ENCODE results near the gene SETBP1.

Gene SETBP1

GRCh38 chr18:45034179-45034578, 353.5 kb downstream of the SETBP1 start:
- H3K9me3 ChIP-seq (ENCODE audit: insufficient read depth, low read length) = no peaks in the 10 kb centered on the region
- no peak overlapping the region for H3K4me3 ChIP-seq (ENCODE audit: insufficient read length, low read depth)
- H3K4me1 ChIP-seq (ENCODE audit: insufficient read depth, insufficient read length) = no peaks in the 10 kb centered on the region
- TF ChIP-seq SUZ12 (IDR thresholded peaks at IDR 0.05; ENCODE audit: extremely low read depth, insufficient read depth, insufficient read length) = no peak
- no peak for TF ChIP-seq YY1 (IDR thresholded peaks at IDR 0.05; ENCODE audit: insufficient read depth, insufficient read length)
- TF ChIP-seq ZNF274 (IDR thresholded peaks at IDR 0.05; ENCODE audit: low read depth, low read length) = no peak
- no peak overlapping the region for H3K9ac ChIP-seq (ENCODE audit: insufficient read length, low read depth)
- DNase-seq (ENCODE audit: low read depth, low spot score) = no peak
- no peaks in the 10 kb centered on the region for H3K27me3 ChIP-seq (ENCODE audit: insufficient read depth, insufficient read length)
- peaks cover 2% of the 10 kb centered on the region for H3K36me3 ChIP-seq (ENCODE audit: insufficient read depth, insufficient read length, low read length)

GRCh38 chr18:45037618-45038017, 356.9 kb downstream of the SETBP1 start:
- Histone ChIP-seq H3K9me3 (ENCODE audit: insufficient read depth, low read length) (no peaks in the 10 kb centered on the region), H3K9ac (ENCODE audit: insufficient read length, low read depth) (no peak overlapping the region), H3K4me3 (ENCODE audit: insufficient read length, low read depth) (no peak overlapping the region), H3K4me1 (ENCODE audit: insufficient read depth, insufficient read length) (no peaks in the 10 kb centered on the region), H3K27me3 (ENCODE audit: insufficient read depth, insufficient read length) (no peaks in the 10 kb centered on the region), H3K36me3 (ENCODE audit: insufficient read depth, insufficient read length, low read length) (peaks cover 2% of the 10 kb centered on the region)
- no peak for DNase-seq (ENCODE audit: low read depth, low spot score)
- TF ChIP-seq YY1 (IDR thresholded peaks at IDR 0.05; ENCODE audit: insufficient read depth, insufficient read length) (no peak), SUZ12 (IDR thresholded peaks at IDR 0.05; ENCODE audit: extremely low read depth, insufficient read depth, insufficient read length) (no peak), ZNF274 (IDR thresholded peaks at IDR 0.05; ENCODE audit: low read depth, low read length) (no peak)

GRCh38 chr18:45039376-45039775, 358.7 kb downstream of the SETBP1 start:
- H3K4me3 ChIP-seq (ENCODE audit: insufficient read length, low read depth) = no peak overlapping the region
- no peak overlapping the region for H3K9ac ChIP-seq (ENCODE audit: insufficient read length, low read depth)
- H3K4me1 ChIP-seq (ENCODE audit: insufficient read depth, insufficient read length) = no peaks in the 10 kb centered on the region
- no peak for DNase-seq (ENCODE audit: low read depth, low spot score)
- peaks cover 2% of the 10 kb centered on the region for H3K36me3 ChIP-seq (ENCODE audit: insufficient read depth, insufficient read length, low read length)
- H3K27me3 ChIP-seq (ENCODE audit: insufficient read depth, insufficient read length) = no peaks in the 10 kb centered on the region
- TF ChIP-seq SUZ12 (IDR thresholded peaks at IDR 0.05; ENCODE audit: extremely low read depth, insufficient read depth, insufficient read length) = no peak
- no peaks in the 10 kb centered on the region for H3K9me3 ChIP-seq (ENCODE audit: insufficient read depth, low read length)

- Histone ChIP-seq H3K36me3 (ENCODE audit: insufficient read depth, insufficient read length, low read length) (peaks cover 2% of the 10 kb centered on the region), H3K4me1 (ENCODE audit: insufficient read depth, insufficient read length) (no peaks in the 10 kb centered on the region), H3K27me3 (ENCODE audit: insufficient read depth, insufficient read length) (no peaks in the 10 kb centered on the region)
Measured at GRCh38 chr18:45040879-45041278, 360.2 kb downstream of the SETBP1 start.

GRCh38 chr18:45044787-45045186, 364.1 kb downstream of the SETBP1 start:
- H3K4me1 ChIP-seq (ENCODE audit: insufficient read depth, insufficient read length) = no peaks in the 10 kb centered on the region
- no peak for DNase-seq (ENCODE audit: low read depth, low spot score)
- no peaks in the 10 kb centered on the region for H3K27me3 ChIP-seq (ENCODE audit: insufficient read depth, insufficient read length)
- no peak overlapping the region for H3K4me3 ChIP-seq (ENCODE audit: insufficient read length, low read depth)
- TF ChIP-seq YY1 (IDR thresholded peaks at IDR 0.05; ENCODE audit: insufficient read depth, insufficient read length) = no peak
- no peak for TF ChIP-seq SUZ12 (IDR thresholded peaks at IDR 0.05; ENCODE audit: extremely low read depth, insufficient read depth, insufficient read length)
- no peak for TF ChIP-seq ZNF274 (IDR thresholded peaks at IDR 0.05; ENCODE audit: low read depth, low read length)
- H3K9ac ChIP-seq (ENCODE audit: insufficient read length, low read depth) = no peak overlapping the region
- H3K9me3 ChIP-seq (ENCODE audit: insufficient read depth, low read length) = no peaks in the 10 kb centered on the region
- no peaks in the 10 kb centered on the region for H3K36me3 ChIP-seq (ENCODE audit: insufficient read depth, insufficient read length, low read length)

More at GRCh38 chr18:45040879-45041278, 360.2 kb downstream of the SETBP1 start:
- DNase-seq (ENCODE audit: low read depth, low spot score) = no peak
- Histone ChIP-seq H3K9me3 (ENCODE audit: insufficient read depth, low read length) (no peaks in the 10 kb centered on the region), H3K4me3 (ENCODE audit: insufficient read length, low read depth) (no peak overlapping the region), H3K9ac (ENCODE audit: insufficient read length, low read depth) (no peak overlapping the region)
- TF ChIP-seq ZNF274 (IDR thresholded peaks at IDR 0.05; ENCODE audit: low read depth, low read length) (no peak), SUZ12 (IDR thresholded peaks at IDR 0.05; ENCODE audit: extremely low read depth, insufficient read depth, insufficient read length) (no peak)

GRCh38 chr18:45046228-45046627, 365.5 kb downstream of the SETBP1 start:
- Histone ChIP-seq H3K9me3 (ENCODE audit: insufficient read depth, low read length) (no peaks in the 10 kb centered on the region), H3K4me1 (ENCODE audit: insufficient read depth, insufficient read length) (no peaks in the 10 kb centered on the region), H3K36me3 (ENCODE audit: insufficient read depth, insufficient read length, low read length) (no peaks in the 10 kb centered on the region), H3K9ac (ENCODE audit: insufficient read length, low read depth) (no peak overlapping the region), H3K27me3 (ENCODE audit: insufficient read depth, insufficient read length) (no peaks in the 10 kb centered on the region), H3K4me3 (ENCODE audit: insufficient read length, low read depth) (no peak overlapping the region)
- no peak for TF ChIP-seq SUZ12 (IDR thresholded peaks at IDR 0.05; ENCODE audit: extremely low read depth, insufficient read depth, insufficient read length)
- no peak for TF ChIP-seq YY1 (IDR thresholded peaks at IDR 0.05; ENCODE audit: insufficient read depth, insufficient read length)
- no peak for TF ChIP-seq ZNF274 (IDR thresholded peaks at IDR 0.05; ENCODE audit: low read depth, low read length)
- no peak for DNase-seq (ENCODE audit: low read depth, low spot score)

GRCh38 chr18:45046961-45047360, 366.3 kb downstream of the SETBP1 start:
- TF ChIP-seq YY1 (IDR thresholded peaks at IDR 0.05; ENCODE audit: insufficient read depth, insufficient read length) = no peak
- H3K9me3 ChIP-seq (ENCODE audit: insufficient read depth, low read length) = no peaks in the 10 kb centered on the region
- no peak overlapping the region for H3K9ac ChIP-seq (ENCODE audit: insufficient read length, low read depth)
- H3K4me1 ChIP-seq (ENCODE audit: insufficient read depth, insufficient read length) = no peaks in the 10 kb centered on the region
- H3K27me3 ChIP-seq (ENCODE audit: insufficient read depth, insufficient read length) = no peaks in the 10 kb centered on the region
- no peaks in the 10 kb centered on the region for H3K36me3 ChIP-seq (ENCODE audit: insufficient read depth, insufficient read length, low read length)
- no peak overlapping the region for H3K4me3 ChIP-seq (ENCODE audit: insufficient read length, low read depth)
- no peak for DNase-seq (ENCODE audit: low read depth, low spot score)
